OCI-LY3 (cell line): ENCODE results near the gene RFC5.

ENCODE experiments used
- EZH2phosphoT487 ChIP-seq: fragments of 200-600 bp; shearing (Covaris generic); IDR thresholded peaks from 2 replicates; pipeline ENCODE4 v1.6.1; 2018; ENCODE audit warnings: antibody characterized with exemption, mixed run types, low read depth
- TF ChIP-seq, protein P1 (sequence below): fragments of 200-600, 300-600 bp; sonication (generic); IDR thresholded peaks from 2 replicates; pipeline ENCODE4 v1.5.1; 2014; ENCODE audit warnings: antibody characterized with exemption, low read length, low read depth

DNA sequence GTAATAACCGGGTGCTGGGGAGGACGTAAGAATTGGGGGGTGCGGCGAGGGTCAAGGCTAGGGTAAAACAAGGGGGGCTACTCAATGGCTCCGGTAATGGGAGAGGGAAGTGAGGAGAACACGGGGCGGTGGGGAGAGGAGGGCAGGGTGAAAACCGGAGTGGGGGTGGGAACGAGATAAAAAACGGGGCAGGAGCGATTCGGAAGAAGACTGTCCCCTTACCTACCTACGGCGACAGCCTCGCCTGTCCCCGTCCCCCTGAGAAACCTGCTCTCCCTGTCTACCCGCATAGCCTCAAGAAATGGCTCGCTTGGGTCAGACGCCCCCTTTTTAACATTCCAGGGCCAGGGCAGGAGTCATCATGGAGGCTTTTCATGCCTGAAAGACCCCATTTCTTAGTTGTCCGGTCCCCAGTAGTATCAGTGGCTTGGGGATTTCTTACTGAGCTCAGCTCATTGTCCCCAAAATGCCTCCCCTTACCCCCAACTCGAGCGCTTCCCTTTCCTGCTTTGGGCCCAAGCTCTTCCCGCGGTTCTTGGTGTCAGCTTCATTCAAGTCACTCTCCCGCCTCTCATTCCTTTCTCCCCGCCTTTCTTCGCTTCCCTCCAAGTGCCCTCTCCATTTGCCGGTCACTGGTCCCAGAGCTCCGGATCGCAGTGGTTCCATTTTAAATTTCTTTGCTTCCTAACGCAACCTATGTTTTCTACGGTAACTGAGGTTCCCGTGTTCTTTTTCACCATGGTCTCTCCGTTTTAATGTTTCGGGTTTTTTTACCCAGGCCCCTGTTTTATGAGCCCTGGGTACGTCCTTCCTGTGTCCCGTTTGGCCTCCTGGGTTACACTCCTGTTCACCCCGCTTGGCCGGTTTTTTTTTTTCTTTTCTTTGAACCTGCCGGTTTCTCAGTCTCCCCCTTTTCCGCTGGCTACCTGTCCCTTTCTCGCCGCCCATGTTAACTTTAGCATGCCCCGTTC lies 45.7 kb downstream of the RFC5 start:
- TF ChIP-seq, protein P1, sequence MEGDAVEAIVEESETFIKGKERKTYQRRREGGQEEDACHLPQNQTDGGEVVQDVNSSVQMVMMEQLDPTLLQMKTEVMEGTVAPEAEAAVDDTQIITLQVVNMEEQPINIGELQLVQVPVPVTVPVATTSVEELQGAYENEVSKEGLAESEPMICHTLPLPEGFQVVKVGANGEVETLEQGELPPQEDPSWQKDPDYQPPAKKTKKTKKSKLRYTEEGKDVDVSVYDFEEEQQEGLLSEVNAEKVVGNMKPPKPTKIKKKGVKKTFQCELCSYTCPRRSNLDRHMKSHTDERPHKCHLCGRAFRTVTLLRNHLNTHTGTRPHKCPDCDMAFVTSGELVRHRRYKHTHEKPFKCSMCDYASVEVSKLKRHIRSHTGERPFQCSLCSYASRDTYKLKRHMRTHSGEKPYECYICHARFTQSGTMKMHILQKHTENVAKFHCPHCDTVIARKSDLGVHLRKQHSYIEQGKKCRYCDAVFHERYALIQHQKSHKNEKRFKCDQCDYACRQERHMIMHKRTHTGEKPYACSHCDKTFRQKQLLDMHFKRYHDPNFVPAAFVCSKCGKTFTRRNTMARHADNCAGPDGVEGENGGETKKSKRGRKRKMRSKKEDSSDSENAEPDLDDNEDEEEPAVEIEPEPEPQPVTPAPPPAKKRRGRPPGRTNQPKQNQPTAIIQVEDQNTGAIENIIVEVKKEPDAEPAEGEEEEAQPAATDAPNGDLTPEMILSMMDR: no peak
- TF ChIP-seq EZH2phosphoT487: no peak
